IMR-90 (cell line): ENCODE data around the gene MED12. TPM values are rescaled to one million over a fixed set of nuclear protein-coding genes. Genes with fewer than 3 reads are reported as not detected.

ENCODE experiments used
- ATAC-seq: fragments of 200-7000 bp; cut with Tn5 transposase; 2 replicates; pipeline ENCODE4 v1.9.1; 2020; ENCODE audit warnings: low read depth, mild to moderate bottlenecking, moderate library complexity
- BruUV-seq: library from RNA; stranded (reverse); fragments of 400-500 nt; replicated peaks from 2 replicates; lab custom pipeline; 2021; lab: Mats Ljungman, UMichigan
- CTCF ChIA-PET: fragments of 300-600 bp; formaldehyde crosslinking; extraction: SDS; loops from one replicate; lab custom pipeline; 2021; ENCODE audit warnings: antibody characterized with exemption; lab: Yijun Ruan, JAX
- POLR2A ChIA-PET: fragments of 300-600 bp; sonication (Branson Sonifier 250); formaldehyde crosslinking; loops from one replicate; lab custom pipeline; 2022; ENCODE audit warnings: antibody characterized with exemption; ENCODE audit not compliant: unreplicated experiment; lab: Charles Lee
- DNase-seq: peaks from one replicate; pipeline ENCODE4 v3.0.0; 2013
- H2AFZ ChIP-seq: replicated peaks from 2 replicates; pipeline ENCODE3; 2013; ENCODE audit warnings: low read length, mild to moderate bottlenecking; ENCODE audit not compliant: poor library complexity
- H2AK5ac ChIP-seq: 2 replicates; pipeline ENCODE4 v1.6.1; 2013; ENCODE audit warnings: low read depth, low read length, inconsistent platforms
- H2AK9ac ChIP-seq: replicated peaks from 2 replicates; pipeline ENCODE3; 2013; ENCODE audit warnings: mild to moderate bottlenecking, low read depth, low read length, moderate library complexity; ENCODE audit not compliant: poor library complexity
- H2BK120ac ChIP-seq: 2 replicates; pipeline ENCODE4 v1.6.1; 2013; ENCODE audit warnings: low read depth, low read length, inconsistent platforms
- H2BK15ac ChIP-seq: 3 replicates; pipeline ENCODE4 v1.6.1; 2013; ENCODE audit warnings: low read depth, low read length, inconsistent platforms
- H2BK20ac ChIP-seq: 2 replicates; pipeline ENCODE4 v1.6.1; 2013; ENCODE audit warnings: low read depth, mild to moderate bottlenecking, inconsistent platforms, low read length, moderate library complexity
- H2BK5ac ChIP-seq: 2 replicates; pipeline ENCODE4 v1.6.1; 2013; ENCODE audit warnings: mild to moderate bottlenecking, low read depth, low read length, inconsistent platforms; ENCODE audit not compliant: poor library complexity, severe bottlenecking
- H3K14ac ChIP-seq: replicated peaks from 2 replicates; pipeline ENCODE4 v1.6.1; 2013; ENCODE audit warnings: low read depth, low read length, inconsistent platforms
- H3K18ac ChIP-seq: 2 replicates; pipeline ENCODE4 v1.6.1; 2013; ENCODE audit warnings: low read depth, low read length, control low read depth
- H3K23ac ChIP-seq: 2 replicates; pipeline ENCODE4 v1.6.1; 2013; ENCODE audit warnings: low read depth, low read length, inconsistent platforms
- H3K27ac ChIP-seq: 2 replicates; pipeline ENCODE4 v1.5.1; 2013; ENCODE audit warnings: mild to moderate bottlenecking, control low read depth, low read length; ENCODE audit not compliant: insufficient read depth
- H3K27me3 ChIP-seq: 2 replicates; pipeline ENCODE4 v1.6.1; 2013; ENCODE audit warnings: low read length; ENCODE audit not compliant: control insufficient read depth, insufficient read depth
- H3K36me3 ChIP-seq: 2 replicates; pipeline ENCODE4 v1.6.1; 2013; ENCODE audit warnings: low read length, mixed read lengths; ENCODE audit not compliant: control insufficient read depth, insufficient read depth
- H3K4ac ChIP-seq: 2 replicates; pipeline ENCODE4 v1.6.1; 2013; ENCODE audit warnings: low read depth, low read length, inconsistent platforms
- H3K4me1 ChIP-seq: 2 replicates; pipeline ENCODE4 v1.6.1; 2013; ENCODE audit warnings: low read length, mixed read lengths; ENCODE audit not compliant: control insufficient read depth, insufficient read depth
- H3K4me2 ChIP-seq: 2 replicates; pipeline ENCODE4 v1.6.1; 2013; ENCODE audit warnings: low read depth, mild to moderate bottlenecking, control low read depth, low read length, moderate library complexity
- H3K4me3 ChIP-seq: 2 replicates; pipeline ENCODE4 v1.5.1; 2013; ENCODE audit warnings: low read depth, mild to moderate bottlenecking, control low read depth, low read length, moderate library complexity; ENCODE audit not compliant: insufficient read depth
- H3K56ac ChIP-seq: 2 replicates; pipeline ENCODE4 v1.6.1; 2013; ENCODE audit warnings: low read length, inconsistent platforms; ENCODE audit not compliant: insufficient read depth; ENCODE audit errors: extremely low read depth
- H3K79me1 ChIP-seq, 2 experiments: 2 replicates each; pipeline ENCODE4 v1.6.1; 2013; ENCODE audit warnings: low read length in 2 of 2, inconsistent platforms in 1 of 2, low read depth in 1 of 2
- H3K9ac ChIP-seq: 2 replicates; pipeline ENCODE4 v1.6.1; 2013; ENCODE audit warnings: low read depth, low read length, control low read depth
- H3K9me1 ChIP-seq: 2 replicates; pipeline ENCODE4 v1.6.1; 2013; ENCODE audit warnings: low read length, inconsistent platforms; ENCODE audit not compliant: insufficient read depth
- H3K9me3 ChIP-seq: 2 replicates; pipeline ENCODE4 v1.6.1; 2013; ENCODE audit warnings: low read length; ENCODE audit not compliant: control insufficient read depth, insufficient read depth
- H4K20me1 ChIP-seq: 2 replicates; pipeline ENCODE4 v1.6.1; 2013; ENCODE audit warnings: low read length, inconsistent platforms; ENCODE audit not compliant: insufficient read depth
- H4K5ac ChIP-seq: 2 replicates; pipeline ENCODE4 v1.6.1; 2013; ENCODE audit warnings: mild to moderate bottlenecking, low read depth, low read length, control low read depth
- H4K8ac ChIP-seq, 2 experiments: 2 replicates each; pipeline ENCODE4 v1.6.1; 2013; ENCODE audit warnings: low read depth in 2 of 2, low read length in 2 of 2, control low read depth in 1 of 2, inconsistent platforms in 1 of 2
- H4K91ac ChIP-seq: 2 replicates; pipeline ENCODE4 v1.6.1; 2013; ENCODE audit warnings: low read depth, low read length, inconsistent platforms; ENCODE audit not compliant: insufficient read depth
- CEBPB ChIP-seq: IDR thresholded peaks from 2 replicates; pipeline ENCODE4 v1.6.1; 2012; ENCODE audit warnings: low read depth, low read length, improper control_type of control experiment
- ELK1 ChIP-seq: fragments of 150-350 bp; IDR thresholded peaks from 2 replicates; pipeline ENCODE4 v1.6.1; 2016; ENCODE audit warnings: low read depth, mild to moderate bottlenecking, low read length, moderate library complexity, borderline replicate concordance
- FOS ChIP-seq: fragments of 150-350 bp; IDR thresholded peaks from 2 replicates; pipeline ENCODE4 v1.6.1; 2016; ENCODE audit warnings: low read depth, low read length
- MAFK ChIP-seq: IDR thresholded peaks from 2 replicates; pipeline ENCODE4 v1.6.1; 2012; ENCODE audit warnings: low read depth, low read length, improper control_type of control experiment
- MXI1 ChIP-seq: IDR thresholded peaks from 2 replicates; pipeline ENCODE4 v1.6.1; 2012; ENCODE audit warnings: low read depth, mild to moderate bottlenecking, low read length, moderate library complexity, borderline replicate concordance
- NFE2L2 ChIP-seq: fragments of 150-350 bp; IDR thresholded peaks from 2 replicates; pipeline ENCODE4 v1.6.1; 2016; ENCODE audit warnings: low read depth, mild to moderate bottlenecking, low read length
- POLR2A ChIP-seq: IDR thresholded peaks from 2 replicates; pipeline ENCODE4 v1.6.1; 2012; ENCODE audit warnings: mild to moderate bottlenecking, low read depth, low read length
- RFX5 ChIP-seq: IDR thresholded peaks from 2 replicates; pipeline ENCODE4 v1.8.0; 2012; ENCODE audit warnings: low read depth, mild to moderate bottlenecking, low read length, moderate library complexity
- USF2 ChIP-seq: fragments of 150-350 bp; IDR thresholded peaks from 2 replicates; pipeline ENCODE4 v1.6.1; 2017; ENCODE audit warnings: mild to moderate bottlenecking, antibody characterized with exemption, low read length, low read depth
- WGBS, 2 experiments: methylation state at CpG; one replicate each; pipeline versions ENCODE4 v1.1.5 to v1.1.7; 2013; ENCODE audit warnings: missing lambda C conversion rate in 2 of 2; ENCODE audit not compliant: insufficient read length in 1 of 2; ENCODE audit errors: extremely low coverage in 2 of 2; 5-methylcytosine and 5-hydroxymethylcytosine counted together
- dilution Hi-C: fragments of 300-500 bp; cut with HindIII; formaldehyde crosslinking; loops from one replicate; pipeline ENCODE4 v1.14.3; 2018; ENCODE audit warnings: low sequenced_read_pairs; ENCODE audit not compliant: unreplicated experiment
- in situ Hi-C: fragments of 300-500 bp; cut with MboI; formaldehyde crosslinking; loops from 3 replicates; pipeline ENCODE4 v1.14.3; 2019; ENCODE audit warnings: low sequenced_read_pairs, inconsistent platforms, mixed read lengths
- intact Hi-C: fragments of 100-400 bp; cut with micrococcal nuclease; formaldehyde crosslinking; loops from 2 replicates; pipeline ENCODE4 v1.10.0; 2022
- polyA plus RNA-seq, 3 experiments: library from polyadenylated mRNA; depleted of rRNA; stranded (reverse); fragments of >200 nt; gene quantifications; 2 replicates each; pipeline ENCODE4 v1.2.3, GENCODE V29; 2012; ENCODE audit warnings: low replicate concordance in 1 of 3
- total RNA-seq: library from RNA; depleted of rRNA; stranded (reverse); fragments of >200 nt; gene quantifications from 2 replicates; pipeline ENCODE4 v1.2.3, GENCODE V29; 2012

The MED12 gene
- total and polyA plus RNA-seq, 2 of the 4 experiments (the other 2 are of a cell fraction) = 9.1 to 19.8 TPM

GRCh38 chrX:71102292-71102691 lies 16.1 kb upstream of the MED12 start:
- no peak overlapping the region for H2BK20ac ChIP-seq
- no TSS peak for BruUV-seq
- H3K4me2 ChIP-seq = no peak overlapping the region
- no peak overlapping the region for H4K8ac ChIP-seq
- in situ Hi-C loops = no loop called here
- no peak overlapping the region for H2BK15ac ChIP-seq
- DNase-seq (no peak), ATAC-seq (no peak)
- no peak overlapping the region for H3K56ac ChIP-seq
- no peaks in the 10 kb centered on the region for H3K9me1 ChIP-seq
- no CpG with 5 or more reads among the region's 3 CpGs for WGBS, 2 experiments
- TF ChIP-seq RFX5 = no peak
- no peak for TF ChIP-seq CEBPB
- no peak for TF ChIP-seq POLR2A
- no peak for TF ChIP-seq MXI1
- TF ChIP-seq USF2 = no peak
- TF ChIP-seq FOS = no peak
- no peak for TF ChIP-seq NFE2L2
- no peak for TF ChIP-seq MAFK
- TF ChIP-seq ELK1 = no peak
- peaks cover 18% of the 10 kb centered on the region for H3K27me3 ChIP-seq
- no peak overlapping the region for H2BK5ac ChIP-seq
- H2AK5ac ChIP-seq = no peak overlapping the region
- no peak overlapping the region for H3K9ac ChIP-seq
- no peak overlapping the region for H3K4me3 ChIP-seq
- H3K27ac ChIP-seq = no peak overlapping the region
- no peaks in the 10 kb centered on the region for H3K9me3 ChIP-seq
- no peaks in the 10 kb centered on the region for H4K20me1 ChIP-seq
- no peaks in the 10 kb centered on the region for H3K79me1 ChIP-seq
- intact Hi-C loops = no loop called here
- H3K14ac ChIP-seq = no peak overlapping the region
- no peak overlapping the region for H2AK9ac ChIP-seq
- no peak overlapping the region for H3K4ac ChIP-seq
- H3K23ac ChIP-seq = no peak overlapping the region
- H3K36me3 ChIP-seq = no peaks in the 10 kb centered on the region
- no peak overlapping the region for H4K91ac ChIP-seq
- H3K4me1 ChIP-seq = no peaks in the 10 kb centered on the region
- dilution Hi-C loops = no loop called here
- POLR2A ChIA-PET = no interaction called here
- no peak overlapping the region for H2AFZ ChIP-seq
- H3K18ac ChIP-seq = no peak overlapping the region
- CTCF ChIA-PET = no interaction called here
- no peak overlapping the region for H4K5ac ChIP-seq
- H2BK120ac ChIP-seq = no peak overlapping the region
